NCI-H82 treated with DMSO at 0.1 percent for 48 hours (cell line): ENCODE data around the gene SLC25A47.

Experiments
- DNase-seq: peaks from one replicate; lab custom pipeline; 2025; ENCODE audit not compliant: unreplicated experiment; lab: John Stamatoyannopoulos, UW

The SLC25A47 gene

DNA sequence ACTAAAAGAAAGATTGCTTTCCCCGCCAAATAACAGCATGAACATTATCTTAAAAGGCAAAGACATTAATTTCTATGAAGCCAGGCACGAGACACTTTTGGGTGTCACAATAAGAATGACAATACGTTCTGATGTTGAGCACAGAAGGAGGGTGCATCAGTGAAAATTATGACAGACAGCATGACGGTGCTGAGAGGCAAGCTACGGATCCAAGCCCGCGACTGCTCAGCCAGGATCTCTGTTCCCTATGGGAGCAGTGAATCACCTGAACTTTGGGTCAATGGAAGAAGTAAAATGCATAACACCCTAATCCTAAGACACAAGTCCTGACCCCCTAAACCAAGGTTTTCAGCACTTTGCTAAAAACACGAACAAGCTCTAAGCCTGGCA is 51.7 kb downstream of the SLC25A47 start:
- DNase-seq, result no peak

- DNase-seq, result no peak
These were observed 52.3 kb downstream of the SLC25A47 start for GRCh38 chr14:100375266-100375962.

DNA sequence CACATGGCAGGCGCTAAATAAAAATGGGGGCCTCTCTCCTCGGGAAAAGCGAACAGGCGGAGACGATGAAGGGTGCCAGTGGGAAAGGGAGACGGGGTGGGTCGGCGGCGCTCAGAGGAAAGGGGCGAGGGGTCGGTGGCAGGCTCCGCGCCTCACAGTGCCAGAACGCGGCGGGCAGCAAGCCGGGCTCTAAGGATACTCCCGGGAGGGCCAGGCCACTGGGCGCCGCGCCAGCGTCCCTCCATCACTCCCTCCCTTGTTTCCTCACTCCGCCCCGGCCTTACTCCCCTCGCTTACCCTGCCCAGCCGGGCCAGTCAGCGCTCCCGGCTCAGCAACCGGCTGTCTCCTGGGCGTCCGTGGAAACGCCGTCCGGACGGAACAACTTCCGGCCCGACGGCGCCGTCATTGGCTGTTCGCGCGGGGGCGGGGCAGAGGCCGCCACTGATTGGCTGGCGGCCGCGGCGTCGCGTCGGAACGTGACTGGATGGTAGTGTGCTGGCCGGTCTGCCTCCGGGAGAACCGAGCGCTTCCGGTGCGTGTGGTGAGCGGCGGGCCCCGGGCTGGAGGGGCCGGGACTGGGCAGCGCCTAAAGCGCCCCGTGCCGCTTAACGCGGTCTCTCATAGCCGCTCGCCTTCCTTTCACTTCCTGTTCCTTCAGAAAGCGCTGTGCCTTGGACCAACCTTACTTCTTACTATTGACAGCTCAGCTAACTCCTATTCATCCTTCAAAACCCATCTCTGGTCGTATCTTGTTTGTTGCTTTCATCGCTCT is 53.0 kb downstream of the SLC25A47 start, which contains the start of gene WDR25:
Gene WDR25 (plus strand): TSS at position 523 of the 773 bp plus-strand sequence.
- peak; percentile 73 for DNase-seq

DNA sequence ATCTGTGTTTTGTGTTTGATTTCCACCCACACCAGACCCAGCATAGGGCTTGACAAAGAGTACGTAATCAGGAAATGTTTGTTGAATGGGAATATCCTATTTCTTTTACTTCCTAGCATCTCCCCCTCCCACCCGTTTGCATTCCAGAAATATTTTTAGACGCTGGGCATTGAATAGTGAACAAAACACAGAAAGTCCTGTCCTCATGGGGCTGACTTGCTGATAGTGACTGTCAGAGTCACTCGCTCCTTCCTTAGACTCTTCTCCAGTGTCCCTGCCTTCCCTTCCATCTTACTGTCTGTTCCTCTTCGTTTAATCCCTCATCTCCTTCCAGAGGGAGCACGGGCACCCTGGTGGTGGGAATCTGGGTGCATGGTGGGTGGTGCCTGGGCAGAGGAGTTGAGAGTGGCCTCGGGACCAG is 53.6 kb downstream of the SLC25A47 start:
- DNase-seq, result peak; percentile 12
